GM21423 (cell line): ENCODE measurements around the gene KCNK17.
"Not testable (repeated sequence)": the region's sequence is repeated elsewhere in the genome, so short reads cannot be mapped to it uniquely, and the experiment has no call there.

ENCODE experiments used
- ATAC-seq: cut with Tn5 transposase; IDR thresholded peaks from one replicate; pipeline ENCODE4 v1.9.1; 2021; ENCODE audit warnings: mild to moderate bottlenecking, moderate library complexity; ENCODE audit not compliant: unreplicated experiment

KCNK17 gene

GRCh38 chr6:39302669-39303424 lies 11.4 kb downstream of the KCNK17 start:
- peak; percentile 91 for ATAC-seq

- no peak for ATAC-seq
Observed at GRCh38 chr6:39302011-39302410, 12.2 kb downstream of the KCNK17 start.

- no peak for ATAC-seq
Observed at GRCh38 chr6:39301606-39302005, 12.6 kb downstream of the KCNK17 start.

- ATAC-seq: no peak
Observed at GRCh38 chr6:39300739-39301138, 13.5 kb downstream of the KCNK17 start.

GRCh38 chr6:39298061-39298460 lies 16.2 kb downstream of the KCNK17 start:
- no peak for ATAC-seq

GRCh38 chr6:39296745-39297640 lies 17.2 kb downstream of the KCNK17 start:
- ATAC-seq: no peak

GRCh38 chr6:39295611-39296011 lies 18.6 kb downstream of the KCNK17 start:
- ATAC-seq: no peak

GRCh38 chr6:39294899-39295298 lies 19.3 kb downstream of the KCNK17 start:
- no peak for ATAC-seq

- no peak for ATAC-seq
Observed at GRCh38 chr6:39294133-39294532, 20.1 kb downstream of the KCNK17 start.

- no peak for ATAC-seq
Observed at GRCh38 chr6:39292637-39293036, 21.6 kb downstream of the KCNK17 start.

GRCh38 chr6:39289490-39289889 lies 24.7 kb downstream of the KCNK17 start:
- no peak for ATAC-seq

GRCh38 chr6:39287601-39288000 lies 26.6 kb downstream of the KCNK17 start:
- no peak for ATAC-seq

GRCh38 chr6:39286596-39286995 lies 27.6 kb downstream of the KCNK17 start:
- ATAC-seq: not testable (repeated sequence)

- ATAC-seq: no peak
Observed at GRCh38 chr6:39282774-39283173, 31.4 kb downstream of the KCNK17 start.

- no peak for ATAC-seq
Observed at GRCh38 chr6:39281312-39281980, 32.8 kb downstream of the KCNK17 start.

GRCh38 chr6:39280247-39280731 lies 33.9 kb downstream of the KCNK17 start:
- ATAC-seq: no peak

GRCh38 chr6:39279539-39279938 lies 34.7 kb downstream of the KCNK17 start:
- ATAC-seq: no peak

- no peak for ATAC-seq
Observed at GRCh38 chr6:39276379-39276995, 37.7 kb downstream of the KCNK17 start.

- ATAC-seq: no peak
Observed at GRCh38 chr6:39274903-39275302, 39.3 kb downstream of the KCNK17 start.

GRCh38 chr6:39274471-39274870 lies 39.7 kb downstream of the KCNK17 start:
- no peak for ATAC-seq

- ATAC-seq: no peak
Observed at GRCh38 chr6:39273406-39273821, 40.8 kb downstream of the KCNK17 start.
